Endothelial cell (in vitro differentiated cells): ENCODE data around the gene RAB1A. TPM values are rescaled to one million over a fixed set of nuclear protein-coding genes. Genes with fewer than 3 reads are reported as not detected.

Experiments used
- DNase-seq: peaks from one replicate; pipeline ENCODE4 v3.0.0; 2021; ENCODE audit warnings: low spot score
- H3K27ac Mint-ChIP-seq: one replicate; pipeline ENCODE4 v1.8.0; 2021; ENCODE audit warnings: mixed read lengths, inconsistent platforms; ENCODE audit not compliant: unreplicated experiment
- H3K27me3 Mint-ChIP-seq: one replicate; pipeline ENCODE4 v1.8.0; 2021; ENCODE audit warnings: mild to moderate bottlenecking, moderate library complexity, mixed read lengths, inconsistent platforms; ENCODE audit not compliant: unreplicated experiment
- H3K36me3 Mint-ChIP-seq: one replicate; pipeline ENCODE4 v1.8.0; 2021; ENCODE audit warnings: mild to moderate bottlenecking, low read depth, mixed read lengths, inconsistent platforms; ENCODE audit not compliant: unreplicated experiment
- H3K4me1 Mint-ChIP-seq: one replicate; pipeline ENCODE4 v1.8.0; 2021; ENCODE audit warnings: mild to moderate bottlenecking, mixed read lengths, inconsistent platforms; ENCODE audit not compliant: unreplicated experiment
- H3K4me3 Mint-ChIP-seq: one replicate; pipeline ENCODE4 v1.8.0; 2021; ENCODE audit warnings: mild to moderate bottlenecking, mixed read lengths, inconsistent platforms; ENCODE audit not compliant: unreplicated experiment
- H3K9me3 Mint-ChIP-seq: one replicate; pipeline ENCODE4 v1.8.0; 2021; ENCODE audit warnings: mixed read lengths, inconsistent platforms; ENCODE audit not compliant: unreplicated experiment
- total RNA-seq: library from RNA; stranded (reverse); fragmentation: NEBNext Ultra II Directional; extraction: Animal tissue kit (Norgen Biotek cat#: 25700); gene quantifications from one replicate; pipeline ENCODE4 v1.2.1, GENCODE V29; 2021; ENCODE audit not compliant: unreplicated experiment
- TF ChIP-seq, protein P1 (sequence below): fragments of 200-600 bp; sonication (generic); IDR thresholded peaks from one replicate; pipeline ENCODE4 v1.5.0; 2021; ENCODE audit warnings: antibody characterized with exemption; ENCODE audit not compliant: unreplicated experiment

The RAB1A gene
- total RNA-seq, 1 donor from 2014 or later, result 160 TPM

DNA sequence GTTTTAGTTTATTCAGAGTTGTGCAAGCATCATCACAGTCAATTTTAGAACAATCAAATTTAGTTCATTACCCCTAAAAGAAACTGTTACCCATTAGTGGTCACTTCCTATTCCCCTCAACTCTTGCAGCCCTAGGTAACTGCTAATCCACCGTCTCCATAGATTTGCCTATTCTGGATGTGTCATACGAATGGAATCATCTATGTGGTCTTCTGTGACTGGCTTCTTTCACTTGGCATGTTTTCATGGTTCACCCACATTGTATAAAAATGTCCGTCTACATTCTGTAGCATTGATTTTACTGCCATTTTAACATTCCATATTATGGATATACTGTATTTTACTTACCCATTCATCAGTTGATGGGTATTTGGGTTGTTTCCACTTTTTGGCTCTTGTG, 79.0 kb downstream of the RAB1A start:
- Mint-ChIP-seq H3K4me1 (peaks cover 9% of the 10 kb centered on the region), H3K27me3 (peaks cover 6% of the 10 kb centered on the region), H3K4me3 (no peak overlapping the region), H3K9me3 (no peaks in the 10 kb centered on the region), H3K27ac (no peak overlapping the region), H3K36me3 (peaks cover 18% of the 10 kb centered on the region)
- no peak for DNase-seq
- TF ChIP-seq, protein P1, sequence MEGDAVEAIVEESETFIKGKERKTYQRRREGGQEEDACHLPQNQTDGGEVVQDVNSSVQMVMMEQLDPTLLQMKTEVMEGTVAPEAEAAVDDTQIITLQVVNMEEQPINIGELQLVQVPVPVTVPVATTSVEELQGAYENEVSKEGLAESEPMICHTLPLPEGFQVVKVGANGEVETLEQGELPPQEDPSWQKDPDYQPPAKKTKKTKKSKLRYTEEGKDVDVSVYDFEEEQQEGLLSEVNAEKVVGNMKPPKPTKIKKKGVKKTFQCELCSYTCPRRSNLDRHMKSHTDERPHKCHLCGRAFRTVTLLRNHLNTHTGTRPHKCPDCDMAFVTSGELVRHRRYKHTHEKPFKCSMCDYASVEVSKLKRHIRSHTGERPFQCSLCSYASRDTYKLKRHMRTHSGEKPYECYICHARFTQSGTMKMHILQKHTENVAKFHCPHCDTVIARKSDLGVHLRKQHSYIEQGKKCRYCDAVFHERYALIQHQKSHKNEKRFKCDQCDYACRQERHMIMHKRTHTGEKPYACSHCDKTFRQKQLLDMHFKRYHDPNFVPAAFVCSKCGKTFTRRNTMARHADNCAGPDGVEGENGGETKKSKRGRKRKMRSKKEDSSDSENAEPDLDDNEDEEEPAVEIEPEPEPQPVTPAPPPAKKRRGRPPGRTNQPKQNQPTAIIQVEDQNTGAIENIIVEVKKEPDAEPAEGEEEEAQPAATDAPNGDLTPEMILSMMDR, result no peak

DNA sequence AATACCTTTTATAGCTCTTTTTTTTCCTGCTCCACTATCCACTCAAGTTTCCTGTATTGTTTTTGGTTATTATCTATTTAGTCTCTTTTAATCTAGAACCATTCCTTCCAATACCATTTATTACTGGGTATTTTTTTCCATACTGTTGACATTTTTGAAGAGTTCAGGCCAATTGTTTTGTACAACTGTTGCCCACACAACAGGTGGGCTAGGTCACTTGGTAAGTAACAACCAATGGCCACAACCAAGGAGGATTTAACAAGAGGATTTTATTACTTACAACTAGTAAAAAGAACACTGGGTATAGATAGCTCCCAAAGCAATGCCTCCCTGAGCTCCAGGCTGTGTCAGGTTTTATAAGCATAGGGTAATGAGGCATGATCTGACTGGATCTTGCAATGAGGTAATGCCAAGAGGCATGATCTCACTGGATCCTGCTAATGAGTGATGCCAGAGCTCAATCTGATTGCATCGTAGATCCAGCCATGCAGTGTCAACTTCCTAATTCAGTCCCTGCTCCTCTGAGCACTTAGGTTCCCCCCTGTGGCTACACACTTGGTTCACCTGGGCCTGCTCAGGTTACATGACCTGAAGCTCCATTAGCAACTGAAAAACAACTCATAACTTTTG, 80.8 kb downstream of the RAB1A start:
- H3K4me1 Mint-ChIP-seq, result peaks cover 7% of the 10 kb centered on the region
- peaks cover 26% of the 10 kb centered on the region for H3K36me3 Mint-ChIP-seq
- H3K27ac Mint-ChIP-seq, result no peak overlapping the region
- TF ChIP-seq, protein P1, result no peak
- peaks cover 4% of the 10 kb centered on the region for H3K9me3 Mint-ChIP-seq
- H3K4me3 Mint-ChIP-seq, result no peak overlapping the region
- no peak for DNase-seq
- H3K27me3 Mint-ChIP-seq, result peaks cover 1% of the 10 kb centered on the region

DNA sequence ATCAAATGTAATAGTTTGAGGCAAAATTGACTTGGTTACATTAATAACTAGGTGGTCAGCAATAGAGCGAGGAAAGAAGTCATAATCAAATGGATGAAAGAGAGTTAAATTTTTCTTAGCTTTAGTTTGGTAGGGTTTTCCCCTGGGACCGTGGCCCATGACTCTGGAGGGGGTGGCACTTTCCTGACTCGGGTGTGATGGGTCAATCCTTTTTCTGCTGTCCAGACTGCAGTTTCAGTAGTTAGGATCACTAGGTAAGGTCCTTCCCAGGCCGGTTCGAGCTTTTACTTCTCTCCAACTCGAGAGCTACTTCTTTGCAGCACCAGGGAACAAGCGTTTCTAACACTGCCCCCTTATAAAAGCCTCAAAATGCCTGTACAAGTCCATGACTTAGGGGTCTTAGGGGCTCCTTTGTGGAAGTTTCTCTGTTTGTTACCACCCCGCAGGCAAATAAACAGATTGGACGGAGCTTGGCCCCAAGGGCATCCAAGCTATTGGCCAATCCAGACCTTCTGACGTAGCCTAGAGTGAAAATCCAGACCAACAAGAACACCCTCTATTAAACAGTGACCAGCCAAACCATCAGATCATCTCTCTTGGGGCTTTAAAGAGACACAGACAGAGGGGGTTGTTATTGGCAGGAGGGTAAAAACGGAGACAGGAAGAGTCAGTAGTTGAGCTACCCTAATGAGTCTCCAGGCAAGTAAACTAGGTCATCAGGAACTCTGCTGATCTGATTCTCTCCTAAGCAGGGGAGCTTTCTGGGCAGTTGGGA, 83.1 kb downstream of the RAB1A start:
- Mint-ChIP-seq H3K4me1 (peaks cover 20% of the 10 kb centered on the region), H3K4me3 (no peak overlapping the region), H3K9me3 (peaks cover 6% of the 10 kb centered on the region), H3K27me3 (peaks cover 1% of the 10 kb centered on the region), H3K27ac (no peak overlapping the region), H3K36me3 (peaks cover 25% of the 10 kb centered on the region)
- DNase-seq, result no peak
- TF ChIP-seq, protein P1, result no peak

DNA sequence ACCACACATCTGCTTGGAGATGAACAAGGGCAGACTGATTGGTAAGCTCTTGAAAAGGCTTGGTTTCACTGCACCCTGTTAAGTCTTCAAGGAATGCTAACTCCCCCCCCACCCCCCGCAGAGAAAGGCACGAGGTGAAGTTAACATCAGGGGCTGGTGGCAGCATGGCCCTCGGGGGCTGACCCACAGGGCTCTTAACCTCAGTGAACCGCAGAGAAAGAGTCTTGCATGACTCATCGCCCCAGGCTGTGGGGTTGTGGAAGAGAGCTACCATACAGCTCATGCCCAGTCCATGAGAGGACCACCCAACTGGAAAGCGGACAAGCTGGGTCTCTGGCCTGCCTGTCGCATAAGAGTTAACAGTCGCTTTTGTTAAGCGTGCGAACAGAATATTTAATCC, 84.3 kb downstream of the RAB1A start:
- Mint-ChIP-seq H3K36me3 (peaks cover 25% of the 10 kb centered on the region), H3K27ac (no peak overlapping the region), H3K9me3 (peaks cover 6% of the 10 kb centered on the region), H3K4me1 (peaks cover 27% of the 10 kb centered on the region), H3K4me3 (no peak overlapping the region), H3K27me3 (peaks cover 3% of the 10 kb centered on the region)
- DNase-seq, result no peak
- TF ChIP-seq, protein P1, result no peak
